Liver (tissue), 9 donors: ENCODE measurements around the gene ALK. TPM values are rescaled to one million over a fixed set of nuclear protein-coding genes. Genes with fewer than 3 reads are reported as not detected.

Source experiments
- DNase-seq: peaks from one replicate; pipeline ENCODE4 v3.0.0-alpha.2; 2017; ENCODE audit warnings: low spot score
- H3K27ac ChIP-seq, 2 donors: one replicate each; pipeline ENCODE4 v1.7.0; 2013; ENCODE audit warnings: inconsistent platforms in 2 of 2, low read length in 2 of 2, control low read depth in 1 of 2, low read depth in 1 of 2, mild to moderate bottlenecking in 1 of 2
- H3K27me3 ChIP-seq, 4 donors: one replicate each; pipeline versions ENCODE4 v1.6.1 to v1.7.0; 2013; ENCODE audit warnings: low read length in 3 of 4, inconsistent platforms in 1 of 4, mild to moderate bottlenecking in 1 of 4, moderate library complexity in 1 of 4; ENCODE audit not compliant: control insufficient read depth in 4 of 4, insufficient read depth in 4 of 4
- H3K36me3 ChIP-seq, 4 donors: one replicate each; pipeline versions ENCODE4 v1.6.1 to v1.7.0; 2013; ENCODE audit warnings: low read length in 3 of 4, mild to moderate bottlenecking in 3 of 4, low read depth in 1 of 4, moderate library complexity in 1 of 4; ENCODE audit not compliant: control insufficient read depth in 4 of 4, insufficient read depth in 3 of 4
- H3K4me1 ChIP-seq, 4 donors: one replicate each; pipeline versions ENCODE4 v1.6.1 to v1.7.0; 2013; ENCODE audit warnings: low read length in 3 of 4, mild to moderate bottlenecking in 3 of 4, moderate library complexity in 1 of 4; ENCODE audit not compliant: control insufficient read depth in 4 of 4, insufficient read depth in 4 of 4
- H3K4me3 ChIP-seq, 3 donors: one replicate each; pipeline versions ENCODE4 v1.6.1 to v1.7.0; 2013; ENCODE audit warnings: low read length in 3 of 3, control low read depth in 1 of 3, low read depth in 1 of 3, mild to moderate bottlenecking in 1 of 3
- H3K9ac ChIP-seq, 2 donors: one replicate each; pipeline ENCODE4 v1.7.0; 2013; ENCODE audit warnings: low read length in 2 of 2, mild to moderate bottlenecking in 2 of 2, moderate library complexity in 2 of 2, control low read depth in 1 of 2, low read depth in 1 of 2
- H3K9me3 ChIP-seq, 4 donors: one replicate each; pipeline versions ENCODE4 v1.6.1 to v1.7.0; 2013; ENCODE audit warnings: low read length in 3 of 4; ENCODE audit not compliant: control insufficient read depth in 4 of 4
- EGR1 ChIP-seq, 2 donors: IDR thresholded peaks; 2 replicates each; pipeline ENCODE4 v1.6.1; 2016 to 2018; ENCODE audit warnings: antibody characterized with exemption in 2 of 2, low read depth in 2 of 2
- FOXA1 ChIP-seq: IDR thresholded peaks from 2 replicates; pipeline ENCODE4 v1.6.1; 2016; ENCODE audit warnings: antibody characterized with exemption
- HNF4A ChIP-seq, 2 donors: conservative IDR thresholded peaks; 2 replicates each; pipeline ENCODE4 v1.6.1; 2016; ENCODE audit warnings: antibody characterized with exemption in 2 of 2, mild to moderate bottlenecking in 2 of 2
- HNF4G ChIP-seq: IDR thresholded peaks from 2 replicates; pipeline ENCODE4 v1.6.1; 2016; ENCODE audit warnings: antibody characterized with exemption
- JUND ChIP-seq, 2 donors: IDR thresholded peaks; 2 replicates each; pipeline ENCODE4 v1.6.1; 2016; ENCODE audit warnings: antibody characterized with exemption in 2 of 2
- NR2F2 ChIP-seq: IDR thresholded peaks from 2 replicates; pipeline ENCODE4 v1.6.1; 2016; ENCODE audit warnings: antibody characterized with exemption
- RAD21 ChIP-seq, 2 donors: IDR thresholded peaks; 2 replicates each; pipeline ENCODE4 v1.6.1; 2016; ENCODE audit warnings: antibody characterized with exemption in 2 of 2, mild to moderate bottlenecking in 2 of 2
- RXRA ChIP-seq, 2 donors: IDR thresholded peaks; 2 replicates each; pipeline ENCODE4 v1.6.1; 2017 to 2018; ENCODE audit warnings: antibody characterized with exemption in 2 of 2, mild to moderate bottlenecking in 1 of 2
- SP1 ChIP-seq: IDR thresholded peaks from 2 replicates; pipeline ENCODE4 v1.6.1; 2018; ENCODE audit warnings: antibody characterized with exemption, mild to moderate bottlenecking
- TAF1 ChIP-seq: conservative IDR thresholded peaks from 2 replicates; pipeline ENCODE4 v1.6.1; 2016; ENCODE audit warnings: antibody characterized with exemption, mild to moderate bottlenecking
- YY1 ChIP-seq: IDR thresholded peaks from 2 replicates; pipeline ENCODE4 v1.6.1; 2016; ENCODE audit warnings: antibody characterized with exemption, mild to moderate bottlenecking
- WGBS: extraction: QIAGEN DNeasy Blood & Tissue Kit; methylation state at CpG from one replicate; pipeline ENCODE4 v1.1.7; 2013; 5-methylcytosine and 5-hydroxymethylcytosine counted together
- polyA plus RNA-seq, 2 donors: library from polyadenylated mRNA; stranded (reverse) in 1 of 2; unstranded in 1 of 2; fragments of 200-250 nt in 1 of 2; fragments of >200 nt in 1 of 2; fragmentation: Nextera tagmentation in 1 of 2; extraction: Ambion mirVana in 1 of 2; gene quantifications; one replicate each; pipeline versions ENCODE4 v1.2.1 to v1.2.3, GENCODE V29; 2013 to 2015
- total RNA-seq, 2 donors: library from RNA; depleted of rRNA; stranded (reverse); fragments of >200 nt; gene quantifications; one replicate each; pipeline ENCODE4 v1.2.3, GENCODE V29; 2014
- TF ChIP-seq, protein P1 (sequence below): IDR thresholded peaks from 2 replicates; pipeline ENCODE4 v1.6.1; 2016; ENCODE audit warnings: antibody characterized with exemption
- TF ChIP-seq, protein P2 (sequence below): IDR thresholded peaks from 2 replicates; pipeline ENCODE4 v1.6.1; 2016; ENCODE audit warnings: antibody characterized with exemption
- TF ChIP-seq, protein P3 (sequence below): fragments of 150-350 bp; IDR thresholded peaks from 2 replicates; pipeline ENCODE4 v1.5.1; 2017; ENCODE audit warnings: improper control_type of control experiment, low read depth, low read length; ENCODE audit not compliant: missing input control
- donor health status: healthy.
- donor health status: healthy.
- donor health status: healthy.
- donor health status: healthy.
- donor health status: healthy.

Gene ALK
- total and polyA plus RNA-seq, 4 donors: under 0.01 TPM; not detected in 3

DNA sequence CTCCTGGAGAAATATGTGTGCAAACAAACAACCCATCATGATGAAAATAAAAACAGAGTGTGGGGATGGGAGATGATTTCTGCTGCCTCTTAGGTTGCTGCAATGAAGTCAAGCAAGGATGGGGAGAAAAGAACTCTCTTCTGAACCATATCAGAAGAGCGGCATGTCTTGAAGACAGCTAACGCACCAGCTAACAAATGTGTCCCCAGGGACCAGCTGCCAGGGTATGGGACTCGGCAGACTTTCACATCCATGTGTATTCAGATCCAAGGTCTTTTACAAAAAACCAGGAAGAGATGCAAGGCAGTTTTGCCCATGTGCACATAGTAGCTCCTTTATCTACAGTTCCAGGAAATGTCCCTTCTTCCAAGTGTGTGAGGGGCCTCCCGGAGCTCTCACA lies 680.8 kb downstream of the ALK start:
- no peak overlapping the region for H3K9ac ChIP-seq
- H3K36me3 ChIP-seq: no peaks in the 10 kb centered on the region
- H3K27ac ChIP-seq: no peak overlapping the region
- TF ChIP-seq EGR1 (IDR thresholded peaks at IDR 0.05; ENCODE audit: low read depth in 2 of 2): no peak
- no peak for TF ChIP-seq NR2F2
- TF ChIP-seq TAF1: no peak
- no peak for TF ChIP-seq SP1
- no peak for TF ChIP-seq JUND (IDR thresholded peaks at IDR 0.05)
- TF ChIP-seq HNF4A (conservative IDR thresholded peaks at IDR 0.05): no peak
- no peak for TF ChIP-seq RAD21 (IDR thresholded peaks at IDR 0.05)
- no peak for TF ChIP-seq YY1
- TF ChIP-seq, protein P1, sequence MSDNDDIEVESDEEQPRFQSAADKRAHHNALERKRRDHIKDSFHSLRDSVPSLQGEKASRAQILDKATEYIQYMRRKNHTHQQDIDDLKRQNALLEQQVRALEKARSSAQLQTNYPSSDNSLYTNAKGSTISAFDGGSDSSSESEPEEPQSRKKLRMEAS: no peak
- no peak for TF ChIP-seq RXRA (IDR thresholded peaks at IDR 0.05)
- TF ChIP-seq, protein P2, sequence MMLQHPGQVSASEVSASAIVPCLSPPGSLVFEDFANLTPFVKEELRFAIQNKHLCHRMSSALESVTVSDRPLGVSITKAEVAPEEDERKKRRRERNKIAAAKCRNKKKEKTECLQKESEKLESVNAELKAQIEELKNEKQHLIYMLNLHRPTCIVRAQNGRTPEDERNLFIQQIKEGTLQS: no peak
- no peaks in the 10 kb centered on the region for H3K9me3 ChIP-seq
- DNase-seq: no peak
- H3K4me1 ChIP-seq: no peaks in the 10 kb centered on the region
- no peak overlapping the region for H3K4me3 ChIP-seq
- WGBS: 83% methylated on average over 4 of the region's 4 CpGs
- peaks cover 0 to 3% (median 0%) of the 10 kb centered on the region in 4 donors for H3K27me3 ChIP-seq

DNA sequence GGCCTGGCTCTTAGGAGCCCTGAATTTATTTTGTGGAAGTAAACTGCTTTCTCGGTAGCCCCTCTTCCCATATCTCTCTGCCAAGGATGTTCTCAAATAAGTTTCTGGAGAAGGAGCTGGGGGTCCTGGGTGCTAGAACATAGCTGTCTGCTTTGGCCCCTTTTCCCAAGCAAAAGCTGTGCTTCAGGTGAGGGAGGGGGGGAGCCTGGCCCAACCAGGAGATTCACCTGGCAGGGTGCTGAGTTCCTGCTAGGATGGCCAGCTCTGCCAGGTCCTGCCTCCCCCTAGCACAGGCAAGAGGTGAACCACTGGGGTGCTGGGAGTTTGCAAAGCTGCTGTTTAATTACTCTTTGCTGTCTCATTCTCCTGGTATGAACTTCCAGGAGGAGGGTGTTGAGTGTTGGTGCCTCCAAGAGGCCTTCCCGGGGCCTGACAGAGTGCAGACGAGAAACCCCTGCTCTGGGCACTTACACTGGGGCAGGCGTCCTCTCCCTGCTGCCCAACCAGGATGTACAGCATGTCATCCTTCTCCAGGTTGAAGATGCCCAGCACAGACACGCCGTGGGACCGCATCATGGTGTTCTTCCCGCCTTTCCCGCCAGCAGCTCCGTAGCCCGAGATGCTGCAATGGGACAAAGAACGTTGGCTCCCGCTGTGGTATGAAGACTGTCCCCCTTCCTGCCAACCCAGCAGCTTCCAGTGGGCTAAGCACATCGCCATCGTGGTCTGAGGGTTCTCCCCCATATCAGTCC lies 682.0 kb downstream of the ALK start:
- Histone ChIP-seq H3K36me3 (no peaks in the 10 kb centered on the region), H3K4me1 (no peaks in the 10 kb centered on the region), H3K27me3 (peaks cover 0 to 3% (median 0%) of the 10 kb centered on the region in 4 donors), H3K9ac (no peak overlapping the region), H3K27ac (no peak overlapping the region), H3K4me3 (no peak overlapping the region), H3K9me3 (no peaks in the 10 kb centered on the region)
- no peak for TF ChIP-seq FOXA1
- TF ChIP-seq NR2F2: no peak
- TF ChIP-seq RAD21 (IDR thresholded peaks at IDR 0.05): no peak
- TF ChIP-seq SP1: no peak
- TF ChIP-seq HNF4G: no peak
- TF ChIP-seq RXRA (IDR thresholded peaks at IDR 0.05): no peak
- TF ChIP-seq EGR1 (IDR thresholded peaks at IDR 0.05; ENCODE audit: low read depth in 2 of 2): no peak
- no peak for TF ChIP-seq HNF4A (conservative IDR thresholded peaks at IDR 0.05)
- WGBS: 76% methylated on average over 15 of the region's 15 CpGs
- DNase-seq: no peak

DNA sequence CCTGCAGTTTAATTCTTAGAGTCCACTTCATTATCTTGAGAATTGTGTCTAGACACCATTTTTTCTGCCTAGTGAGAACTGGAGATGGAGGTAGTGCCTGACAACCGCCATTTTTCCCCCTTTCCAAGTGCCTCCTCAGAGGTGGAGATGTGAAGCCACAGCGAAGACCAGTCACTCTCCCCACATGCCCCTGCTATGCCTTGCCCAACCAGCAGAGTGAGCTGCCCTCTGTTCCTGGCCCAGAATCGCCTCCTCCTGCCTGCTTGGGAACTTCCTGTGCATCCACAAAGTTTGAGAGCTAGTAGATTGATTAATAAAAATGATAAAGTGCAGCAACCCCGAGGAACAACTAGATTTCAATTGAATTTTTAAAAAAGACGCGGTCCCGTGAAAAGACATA lies 682.9 kb downstream of the ALK start:
- Histone ChIP-seq H3K36me3 (no peaks in the 10 kb centered on the region), H3K27me3 (peaks cover 0 to 3% (median 0%) of the 10 kb centered on the region in 4 donors), H3K4me3 (no peak overlapping the region), H3K27ac (no peak overlapping the region), H3K9ac (no peak overlapping the region), H3K9me3 (no peaks in the 10 kb centered on the region), H3K4me1 (no peaks in the 10 kb centered on the region)
- WGBS: 58% methylated on average over 7 of the region's 7 CpGs
- TF ChIP-seq FOXA1 (no peak), HNF4A (conservative IDR thresholded peaks at IDR 0.05) (no peak), RAD21 (IDR thresholded peaks at IDR 0.05) (peak; percentile 58 to 75), HNF4G (no peak)
- TF ChIP-seq, protein P3, sequence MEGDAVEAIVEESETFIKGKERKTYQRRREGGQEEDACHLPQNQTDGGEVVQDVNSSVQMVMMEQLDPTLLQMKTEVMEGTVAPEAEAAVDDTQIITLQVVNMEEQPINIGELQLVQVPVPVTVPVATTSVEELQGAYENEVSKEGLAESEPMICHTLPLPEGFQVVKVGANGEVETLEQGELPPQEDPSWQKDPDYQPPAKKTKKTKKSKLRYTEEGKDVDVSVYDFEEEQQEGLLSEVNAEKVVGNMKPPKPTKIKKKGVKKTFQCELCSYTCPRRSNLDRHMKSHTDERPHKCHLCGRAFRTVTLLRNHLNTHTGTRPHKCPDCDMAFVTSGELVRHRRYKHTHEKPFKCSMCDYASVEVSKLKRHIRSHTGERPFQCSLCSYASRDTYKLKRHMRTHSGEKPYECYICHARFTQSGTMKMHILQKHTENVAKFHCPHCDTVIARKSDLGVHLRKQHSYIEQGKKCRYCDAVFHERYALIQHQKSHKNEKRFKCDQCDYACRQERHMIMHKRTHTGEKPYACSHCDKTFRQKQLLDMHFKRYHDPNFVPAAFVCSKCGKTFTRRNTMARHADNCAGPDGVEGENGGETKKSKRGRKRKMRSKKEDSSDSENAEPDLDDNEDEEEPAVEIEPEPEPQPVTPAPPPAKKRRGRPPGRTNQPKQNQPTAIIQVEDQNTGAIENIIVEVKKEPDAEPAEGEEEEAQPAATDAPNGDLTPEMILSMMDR: peak; percentile 39
- no peak for DNase-seq
